Liver (tissue), 9 donors: ENCODE results near the gene DCDC1. TPM values are rescaled to one million over a fixed set of nuclear protein-coding genes. Genes with fewer than 3 reads are reported as not detected.

ENCODE experiments used
- DNase-seq: peaks from one replicate; pipeline ENCODE4 v3.0.0-alpha.2; 2017; ENCODE audit warnings: low spot score
- H3K27ac ChIP-seq, 2 donors: one replicate each; pipeline ENCODE4 v1.7.0; 2013; ENCODE audit warnings: inconsistent platforms in 2 of 2, low read length in 2 of 2, control low read depth in 1 of 2, low read depth in 1 of 2, mild to moderate bottlenecking in 1 of 2
- H3K27me3 ChIP-seq, 4 donors: one replicate each; pipeline versions ENCODE4 v1.6.1 to v1.7.0; 2013; ENCODE audit warnings: low read length in 3 of 4, inconsistent platforms in 1 of 4, mild to moderate bottlenecking in 1 of 4, moderate library complexity in 1 of 4; ENCODE audit not compliant: control insufficient read depth in 4 of 4, insufficient read depth in 4 of 4
- H3K36me3 ChIP-seq, 4 donors: one replicate each; pipeline versions ENCODE4 v1.6.1 to v1.7.0; 2013; ENCODE audit warnings: low read length in 3 of 4, mild to moderate bottlenecking in 3 of 4, low read depth in 1 of 4, moderate library complexity in 1 of 4; ENCODE audit not compliant: control insufficient read depth in 4 of 4, insufficient read depth in 3 of 4
- H3K4me1 ChIP-seq, 4 donors: one replicate each; pipeline versions ENCODE4 v1.6.1 to v1.7.0; 2013; ENCODE audit warnings: low read length in 3 of 4, mild to moderate bottlenecking in 3 of 4, moderate library complexity in 1 of 4; ENCODE audit not compliant: control insufficient read depth in 4 of 4, insufficient read depth in 4 of 4
- H3K4me3 ChIP-seq, 3 donors: one replicate each; pipeline versions ENCODE4 v1.6.1 to v1.7.0; 2013; ENCODE audit warnings: low read length in 3 of 3, control low read depth in 1 of 3, low read depth in 1 of 3, mild to moderate bottlenecking in 1 of 3
- H3K9ac ChIP-seq, 2 donors: one replicate each; pipeline ENCODE4 v1.7.0; 2013; ENCODE audit warnings: low read length in 2 of 2, mild to moderate bottlenecking in 2 of 2, moderate library complexity in 2 of 2, control low read depth in 1 of 2, low read depth in 1 of 2
- H3K9me3 ChIP-seq, 4 donors: one replicate each; pipeline versions ENCODE4 v1.6.1 to v1.7.0; 2013; ENCODE audit warnings: low read length in 3 of 4; ENCODE audit not compliant: control insufficient read depth in 4 of 4
- CTCF ChIP-seq: fragments of 150-350 bp; IDR thresholded peaks from 2 replicates; pipeline ENCODE4 v1.5.1; 2017; ENCODE audit warnings: improper control_type of control experiment, low read depth, low read length; ENCODE audit not compliant: missing input control
- EGR1 ChIP-seq, 2 donors: IDR thresholded peaks; 2 replicates each; pipeline ENCODE4 v1.6.1; 2016 to 2018; ENCODE audit warnings: antibody characterized with exemption in 2 of 2, low read depth in 2 of 2
- FOXA1 ChIP-seq: IDR thresholded peaks from 2 replicates; pipeline ENCODE4 v1.6.1; 2016; ENCODE audit warnings: antibody characterized with exemption
- FOXA2 ChIP-seq: IDR thresholded peaks from 2 replicates; pipeline ENCODE4 v1.6.1; 2016; ENCODE audit warnings: antibody characterized with exemption
- GABPA ChIP-seq, 2 donors: IDR thresholded peaks in 1 of 2; conservative IDR thresholded peaks in 1 of 2; 2 replicates each; pipeline ENCODE4 v1.6.1; 2016; ENCODE audit warnings: antibody characterized with exemption in 2 of 2, mild to moderate bottlenecking in 1 of 2, moderate library complexity in 1 of 2
- HNF4A ChIP-seq, 2 donors: conservative IDR thresholded peaks; 2 replicates each; pipeline ENCODE4 v1.6.1; 2016; ENCODE audit warnings: antibody characterized with exemption in 2 of 2, mild to moderate bottlenecking in 2 of 2
- HNF4G ChIP-seq: IDR thresholded peaks from 2 replicates; pipeline ENCODE4 v1.6.1; 2016; ENCODE audit warnings: antibody characterized with exemption
- JUND ChIP-seq, 2 donors: IDR thresholded peaks; 2 replicates each; pipeline ENCODE4 v1.6.1; 2016; ENCODE audit warnings: antibody characterized with exemption in 2 of 2
- NR2F2 ChIP-seq: IDR thresholded peaks from 2 replicates; pipeline ENCODE4 v1.6.1; 2016; ENCODE audit warnings: antibody characterized with exemption
- RAD21 ChIP-seq, 2 donors: IDR thresholded peaks; 2 replicates each; pipeline ENCODE4 v1.6.1; 2016; ENCODE audit warnings: antibody characterized with exemption in 2 of 2, mild to moderate bottlenecking in 2 of 2
- REST ChIP-seq: IDR thresholded peaks from 2 replicates; pipeline ENCODE4 v1.6.1; 2016; ENCODE audit warnings: antibody characterized with exemption, mild to moderate bottlenecking
- RXRA ChIP-seq, 2 donors: IDR thresholded peaks; 2 replicates each; pipeline ENCODE4 v1.6.1; 2017 to 2018; ENCODE audit warnings: antibody characterized with exemption in 2 of 2, mild to moderate bottlenecking in 1 of 2
- SP1 ChIP-seq: IDR thresholded peaks from 2 replicates; pipeline ENCODE4 v1.6.1; 2018; ENCODE audit warnings: antibody characterized with exemption, mild to moderate bottlenecking
- TAF1 ChIP-seq: conservative IDR thresholded peaks from 2 replicates; pipeline ENCODE4 v1.6.1; 2016; ENCODE audit warnings: antibody characterized with exemption, mild to moderate bottlenecking
- YY1 ChIP-seq: IDR thresholded peaks from 2 replicates; pipeline ENCODE4 v1.6.1; 2016; ENCODE audit warnings: antibody characterized with exemption, mild to moderate bottlenecking
- WGBS: extraction: QIAGEN DNeasy Blood & Tissue Kit; methylation state at CpG from one replicate; pipeline ENCODE4 v1.1.7; 2013; 5-methylcytosine and 5-hydroxymethylcytosine counted together
- polyA plus RNA-seq, 2 donors: library from polyadenylated mRNA; stranded (reverse) in 1 of 2; unstranded in 1 of 2; fragments of 200-250 nt in 1 of 2; fragments of >200 nt in 1 of 2; fragmentation: Nextera tagmentation in 1 of 2; extraction: Ambion mirVana in 1 of 2; gene quantifications; one replicate each; pipeline versions ENCODE4 v1.2.1 to v1.2.3, GENCODE V29; 2013 to 2015
- total RNA-seq, 2 donors: library from RNA; depleted of rRNA; stranded (reverse); fragments of >200 nt; gene quantifications; one replicate each; pipeline ENCODE4 v1.2.3, GENCODE V29; 2014
- TF ChIP-seq, protein P1 (sequence below): IDR thresholded peaks from 2 replicates; pipeline ENCODE4 v1.6.1; 2016; ENCODE audit warnings: antibody characterized with exemption
- TF ChIP-seq, protein P2 (sequence below): IDR thresholded peaks from 2 replicates; pipeline ENCODE4 v1.6.1; 2016; ENCODE audit warnings: antibody characterized with exemption
- donor health status: healthy.
- donor health status: healthy.
- donor health status: healthy.
- donor health status: healthy.
- donor health status: healthy.

The DCDC1 gene
- total and polyA plus RNA-seq, 4 donors = 0.38 to 3.5 (median 2.0) TPM

- H3K36me3 ChIP-seq = no peaks in the 10 kb centered on the region
- no peaks in the 10 kb centered on the region for H3K4me1 ChIP-seq
- no peaks in the 10 kb centered on the region for H3K9me3 ChIP-seq
- no peak overlapping the region for H3K9ac ChIP-seq
- TF ChIP-seq RAD21 (IDR thresholded peaks at IDR 0.05) = no peak
- TF ChIP-seq CTCF = no peak
- no peak for TF ChIP-seq HNF4A (conservative IDR thresholded peaks at IDR 0.05)
- no peak for TF ChIP-seq JUND (IDR thresholded peaks at IDR 0.05)
- no peak for TF ChIP-seq SP1
- TF ChIP-seq, protein P1, sequence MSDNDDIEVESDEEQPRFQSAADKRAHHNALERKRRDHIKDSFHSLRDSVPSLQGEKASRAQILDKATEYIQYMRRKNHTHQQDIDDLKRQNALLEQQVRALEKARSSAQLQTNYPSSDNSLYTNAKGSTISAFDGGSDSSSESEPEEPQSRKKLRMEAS = no peak
- no peak for TF ChIP-seq HNF4G
- TF ChIP-seq FOXA1 = no peak
- no peak overlapping the region for H3K4me3 ChIP-seq
- no peak overlapping the region for H3K27ac ChIP-seq
- no peak for DNase-seq
- peaks cover 0 to 2% (median 0%) of the 10 kb centered on the region in 4 donors for H3K27me3 ChIP-seq
Observed at GRCh38 chr11:31351168-31351567, 18.4 kb downstream of the DCDC1 start.

- H3K36me3 ChIP-seq = no peaks in the 10 kb centered on the region
- H3K27me3 ChIP-seq = peaks cover 0 to 8% (median 0%) of the 10 kb centered on the region in 4 donors
- TF ChIP-seq RXRA (IDR thresholded peaks at IDR 0.05) = no peak
- peak in 1 of 2 donors; percentile 29 for TF ChIP-seq HNF4A (conservative IDR thresholded peaks at IDR 0.05)
- H3K9me3 ChIP-seq = no peaks in the 10 kb centered on the region
- no peak for DNase-seq
- no peak overlapping the region for H3K27ac ChIP-seq
- H3K4me3 ChIP-seq = no peak overlapping the region
- no peaks in the 10 kb centered on the region for H3K4me1 ChIP-seq
- H3K9ac ChIP-seq = no peak overlapping the region
- 78% methylated on average over 5 of the region's 5 CpGs for WGBS
Observed at GRCh38 chr11:31340903-31341572, 28.5 kb downstream of the DCDC1 start.

DNA sequence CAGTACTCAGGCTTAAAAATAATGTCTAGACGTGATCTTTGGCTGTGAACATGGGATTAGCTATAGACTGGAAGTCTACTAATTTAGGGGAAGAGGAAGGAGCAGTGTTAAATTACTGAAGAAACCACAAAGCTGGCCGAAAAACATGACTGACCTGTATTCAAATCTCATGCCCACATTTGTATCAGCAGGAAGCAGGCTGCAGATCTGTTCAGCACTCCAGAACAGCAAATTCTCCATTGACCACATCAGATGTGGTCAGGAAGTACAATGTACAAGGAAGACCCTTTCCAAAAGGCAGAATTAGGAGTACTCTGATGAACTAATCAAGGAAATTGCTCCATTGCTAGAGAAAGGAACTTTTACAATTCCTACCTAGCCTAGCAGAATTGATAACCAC, 31.7 kb downstream of the DCDC1 start:
- WGBS = 42% methylated on average over 2 of the region's 2 CpGs
- H3K4me1 ChIP-seq = no peaks in the 10 kb centered on the region

More for the DNA sequence above, 31.7 kb downstream of the DCDC1 start:
- Histone ChIP-seq H3K9me3 (peaks cover 0 to 5% (median 0%) of the 10 kb centered on the region in 4 donors), H3K27ac (no peak overlapping the region), H3K36me3 (no peaks in the 10 kb centered on the region), H3K4me3 (no peak overlapping the region), H3K27me3 (peaks cover 0 to 5% (median 0%) of the 10 kb centered on the region in 4 donors), H3K9ac (no peak overlapping the region)
- TF ChIP-seq EGR1 (IDR thresholded peaks at IDR 0.05; ENCODE audit: low read depth in 2 of 2) (no peak), REST (no peak), TAF1 (no peak), NR2F2 (no peak), FOXA2 (no peak), SP1 (no peak), GABPA (IDR thresholded peaks at IDR 0.05 in 1 of 2, conservative IDR thresholded peaks at IDR 0.05 in 1 of 2) (no peak), YY1 (no peak), HNF4G (no peak), HNF4A (conservative IDR thresholded peaks at IDR 0.05) (no peak), CTCF (no peak)
- TF ChIP-seq, protein P2, sequence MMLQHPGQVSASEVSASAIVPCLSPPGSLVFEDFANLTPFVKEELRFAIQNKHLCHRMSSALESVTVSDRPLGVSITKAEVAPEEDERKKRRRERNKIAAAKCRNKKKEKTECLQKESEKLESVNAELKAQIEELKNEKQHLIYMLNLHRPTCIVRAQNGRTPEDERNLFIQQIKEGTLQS = no peak
- no peak for DNase-seq
